ENCODE measurements around the gene SLC22A4.

The SLC22A4 gene

GRCh38 chr5:132261881-132262845, 32.0 kb upstream of the SLC22A4 start:
- intact Hi-C loops (cut with DNase I), result no loop called here
- peak in 2 of 10 donors; percentile 11 to 67 for DNase-seq

DNA sequence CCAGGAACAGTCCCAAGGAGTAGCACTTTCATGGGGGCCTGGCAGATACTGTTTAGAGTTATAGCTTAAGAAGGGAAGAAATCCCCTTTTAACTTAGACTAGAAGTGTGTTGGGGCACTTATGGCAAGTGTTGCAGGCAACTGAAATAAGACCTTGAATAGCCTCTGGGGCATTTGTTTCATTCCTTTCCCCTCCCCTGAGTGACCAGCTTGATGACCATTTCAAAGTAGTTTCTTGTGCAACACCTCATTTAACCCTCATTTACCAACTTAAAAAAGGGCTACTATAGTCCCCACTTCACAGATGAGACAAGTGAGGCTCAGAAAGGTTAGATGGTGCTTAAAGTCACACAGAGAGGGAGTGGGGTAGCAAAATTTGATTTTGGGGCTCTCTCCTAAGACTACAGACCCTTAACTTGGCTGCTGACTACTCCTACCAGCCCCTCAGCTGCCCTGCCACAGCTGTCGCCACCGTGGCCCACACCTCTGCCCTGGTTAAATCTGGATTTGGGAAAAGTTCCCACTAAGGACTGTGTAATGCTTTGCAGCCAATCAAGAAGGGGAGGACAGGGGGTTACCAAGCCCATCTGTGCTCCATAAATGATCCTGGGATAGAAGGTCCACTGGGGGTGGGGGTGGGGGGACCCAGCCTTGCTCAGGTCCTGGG, 31.2 kb upstream of the SLC22A4 start:
- no peak for DNase-seq
- intact Hi-C loops (cut with DNase I), result no loop called here

DNA sequence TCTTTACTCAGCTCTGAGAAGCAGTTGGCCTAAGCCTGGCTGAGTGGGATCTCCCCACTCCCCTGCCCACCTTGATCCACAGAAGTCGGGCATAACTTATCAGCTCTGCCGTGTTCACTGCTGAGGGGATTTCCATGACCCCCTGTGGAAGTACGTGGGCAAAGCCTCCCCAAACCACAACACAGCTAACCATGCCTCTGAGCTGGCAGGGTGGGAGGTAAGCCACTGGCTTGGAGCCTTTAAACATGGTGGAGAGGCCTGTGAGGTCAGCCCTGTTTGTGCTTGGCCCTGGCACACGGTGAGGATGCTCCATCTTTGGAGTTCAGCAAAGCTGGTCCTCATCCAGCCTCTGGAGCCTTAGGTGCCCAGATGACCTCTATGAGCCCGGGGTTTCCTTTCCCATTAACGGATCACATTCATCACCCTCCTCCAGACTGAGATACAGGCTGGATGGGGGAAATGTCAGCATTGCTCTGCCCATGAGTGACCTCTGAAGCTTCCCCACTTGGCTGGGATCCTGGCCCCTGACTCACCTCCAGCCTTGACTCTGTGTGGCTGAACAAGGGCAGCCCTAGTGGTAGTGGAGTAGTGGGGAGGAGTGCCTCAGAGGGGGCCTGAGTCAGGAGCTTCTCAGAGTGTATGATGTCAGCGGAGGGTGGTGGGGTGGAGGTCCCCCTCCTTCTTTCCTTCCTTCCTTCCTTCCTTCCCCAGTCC, 30.5 kb upstream of the SLC22A4 start:
- intact Hi-C loops (cut with DNase I), result no loop called here

GRCh38 chr5:132264546-132265335, 29.5 kb upstream of the SLC22A4 start:
- peak in 1 of 10 donors; percentile 38 for DNase-seq
- intact Hi-C loops (cut with DNase I), result no loop called here

More for the DNA sequence above, 30.5 kb upstream of the SLC22A4 start:
- DNase-seq, result peak in 2 of 10 donors; percentile 32 to 37

GRCh38 chr5:132265336-132266030, 28.7 kb upstream of the SLC22A4 start:
- DNase-seq, result peak in 1 of 10 donors; percentile 67
- intact Hi-C loops (cut with DNase I), result no loop called here

GRCh38 chr5:132266031-132266835, 28.0 kb upstream of the SLC22A4 start:
- peak in 1 of 10 donors; percentile 84 for DNase-seq

GRCh38 chr5:132266836-132267160, 27.4 kb upstream of the SLC22A4 start:
- DNase-seq, result peak in 1 of 10 donors; percentile 50

More at GRCh38 chr5:132266031-132266835, 28.0 kb upstream of the SLC22A4 start:
- intact Hi-C loops (cut with DNase I), result no loop called here

GRCh38 chr5:132267166-132267739, 26.9 kb upstream of the SLC22A4 start:
- intact Hi-C loops (cut with DNase I), result no loop called here
- peak in 1 of 10 donors; percentile 35 for DNase-seq

More at GRCh38 chr5:132266836-132267160, 27.4 kb upstream of the SLC22A4 start:
- intact Hi-C loops (cut with DNase I), result no loop called here

DNA sequence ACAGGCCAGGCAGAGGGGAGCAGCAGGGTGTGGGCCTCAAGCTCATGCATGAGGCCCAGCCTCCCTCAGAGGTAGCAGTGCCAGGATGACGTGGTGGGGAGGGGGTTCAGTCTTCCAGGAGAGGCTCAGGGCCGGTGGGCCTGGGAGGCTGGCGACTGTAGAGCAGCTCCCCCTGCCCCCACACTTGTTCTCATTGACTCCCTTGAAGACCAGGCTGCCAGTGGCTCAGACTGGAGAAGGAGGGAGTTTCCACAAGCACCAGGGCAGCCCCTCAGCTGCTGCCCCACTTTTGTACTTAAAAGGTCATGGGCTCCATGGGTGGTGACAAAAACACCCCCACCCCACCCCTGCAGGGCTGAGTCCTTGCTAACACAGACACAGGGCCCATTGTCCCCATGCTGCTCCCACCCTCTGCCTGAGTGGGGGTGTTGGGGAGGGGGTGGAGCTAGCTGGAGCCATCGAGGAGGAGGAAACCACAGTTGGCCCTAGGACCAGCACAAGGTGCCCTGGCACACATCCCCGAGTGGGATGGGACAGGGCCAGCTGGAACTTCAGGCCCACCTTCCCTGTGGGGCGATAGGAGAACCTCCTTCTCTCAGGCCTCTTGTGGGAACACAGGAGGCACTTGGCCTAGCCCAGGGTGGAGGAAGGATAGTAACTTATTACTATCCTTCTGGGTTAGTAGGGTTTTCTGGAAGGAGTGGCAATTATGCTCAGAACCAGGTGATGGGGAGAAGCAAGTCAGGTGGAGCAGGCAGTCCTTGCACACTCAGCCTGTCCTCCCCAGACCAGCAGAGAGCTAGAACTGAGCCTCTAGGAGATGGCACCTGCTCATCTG, 26.0 kb upstream of the SLC22A4 start:
- intact Hi-C loops (cut with DNase I), result no loop called here
- peak in 6 of 10 donors; percentile 35 to 90 (median 52) for DNase-seq

DNA sequence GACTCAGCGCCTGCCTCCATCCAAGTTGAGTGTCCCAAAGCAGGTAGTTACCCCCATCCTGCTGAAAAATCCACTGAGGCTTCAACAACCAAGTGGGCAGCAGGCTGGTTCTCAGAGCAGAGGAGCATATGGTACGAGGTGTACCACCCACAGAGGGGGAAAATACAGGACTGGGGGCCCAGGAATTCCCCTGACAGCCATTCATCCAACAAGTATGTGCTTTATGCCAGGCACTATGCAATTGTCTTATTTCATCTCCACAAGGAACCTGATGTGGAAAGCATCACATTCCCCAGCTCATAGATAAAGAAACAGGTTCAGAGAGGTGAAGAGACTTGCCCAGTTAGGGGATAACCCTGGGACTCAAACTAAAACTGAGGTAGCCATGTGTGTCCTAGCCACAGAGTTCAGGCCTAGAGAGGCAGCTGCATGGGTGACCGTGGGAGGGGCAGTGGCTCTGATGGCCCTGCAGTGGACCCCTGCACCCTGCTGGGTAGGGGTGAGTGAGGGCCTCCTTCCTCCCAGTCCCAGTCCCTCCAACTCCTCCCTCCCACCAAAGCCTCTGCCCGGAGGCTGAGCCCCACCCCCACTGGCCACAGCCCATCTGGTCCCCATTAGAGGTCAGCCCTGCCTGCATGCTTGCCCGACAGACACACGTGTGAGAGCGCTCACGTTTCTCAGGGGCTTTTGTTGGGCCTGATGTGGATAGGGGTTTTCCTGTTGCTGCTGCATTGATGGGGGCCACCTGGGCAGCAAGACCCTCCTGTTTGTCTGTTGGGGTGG, 25.2 kb upstream of the SLC22A4 start:
- peak in 1 of 10 donors; percentile 52 for DNase-seq
- intact Hi-C loops (cut with DNase I), result no loop called here

GRCh38 chr5:132269635-132270334, 24.4 kb upstream of the SLC22A4 start:
- intact Hi-C loops (cut with DNase I), result no loop called here
- DNase-seq, result peak in 1 of 10 donors; percentile 39

DNA sequence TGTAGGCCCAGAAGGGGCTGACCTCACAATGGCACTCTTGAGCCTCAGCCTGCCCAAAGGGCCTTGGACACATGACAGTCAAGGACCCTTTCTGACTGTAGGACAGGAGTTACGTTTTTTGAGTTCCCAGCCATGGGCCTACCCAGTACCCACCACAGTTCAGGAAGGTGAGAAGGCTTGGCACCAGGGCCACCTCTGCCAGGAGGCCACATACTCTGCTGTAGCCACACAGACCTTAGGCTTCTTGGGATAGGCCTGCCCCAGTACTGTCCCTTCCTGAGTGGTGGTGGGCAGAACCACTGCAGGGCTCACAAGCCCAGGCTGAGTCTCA, 23.9 kb upstream of the SLC22A4 start:
- intact Hi-C loops (cut with DNase I), result no loop called here

GRCh38 chr5:132270706-132271105, 23.5 kb upstream of the SLC22A4 start:
- intact Hi-C loops (cut with DNase I), result no loop called here
- DNase-seq, result peak in 1 of 10 donors; percentile 57

More for the DNA sequence above, 23.9 kb upstream of the SLC22A4 start:
- peak in 1 of 10 donors; percentile 62 for DNase-seq

GRCh38 chr5:132271251-132272246, 22.6 kb upstream of the SLC22A4 start:
- peak in 1 of 10 donors; percentile 87 for DNase-seq
- intact Hi-C loops (cut with DNase I), result no loop called here

All from posterior cingulate gyrus (tissue), 11 donors.